ENCODE data around the gene B4GAT1. TPM values are rescaled to one million over a fixed set of nuclear protein-coding genes. Genes with fewer than 3 reads are reported as not detected.

B4GAT1 gene
- total RNA-seq (2014; rRNA removed) (38.9 and 41.1 TPM in 2 replicates), Bru-seq, nascent RNA (percentile 62 among the genes with signal in this experiment), BruChase-seq, experiment 1, labeled RNA remaining after a 6-hour chase (percentile 96 among the genes with signal in this experiment), BruChase-seq, experiment 2, labeled RNA remaining after a 2-hour chase (percentile 90 among the genes with signal in this experiment)
- long read RNA-seq, transcript B4GAT1-201 (2 exons, 2,072 nt) = major isoform, 116 of 116 reads
- long read RNA-seq, partial matches to known transcripts = 0 of 116 reads
- long read RNA-seq, other reads (novel, unspliced or antisense) = 0 of 116 reads

DNA sequence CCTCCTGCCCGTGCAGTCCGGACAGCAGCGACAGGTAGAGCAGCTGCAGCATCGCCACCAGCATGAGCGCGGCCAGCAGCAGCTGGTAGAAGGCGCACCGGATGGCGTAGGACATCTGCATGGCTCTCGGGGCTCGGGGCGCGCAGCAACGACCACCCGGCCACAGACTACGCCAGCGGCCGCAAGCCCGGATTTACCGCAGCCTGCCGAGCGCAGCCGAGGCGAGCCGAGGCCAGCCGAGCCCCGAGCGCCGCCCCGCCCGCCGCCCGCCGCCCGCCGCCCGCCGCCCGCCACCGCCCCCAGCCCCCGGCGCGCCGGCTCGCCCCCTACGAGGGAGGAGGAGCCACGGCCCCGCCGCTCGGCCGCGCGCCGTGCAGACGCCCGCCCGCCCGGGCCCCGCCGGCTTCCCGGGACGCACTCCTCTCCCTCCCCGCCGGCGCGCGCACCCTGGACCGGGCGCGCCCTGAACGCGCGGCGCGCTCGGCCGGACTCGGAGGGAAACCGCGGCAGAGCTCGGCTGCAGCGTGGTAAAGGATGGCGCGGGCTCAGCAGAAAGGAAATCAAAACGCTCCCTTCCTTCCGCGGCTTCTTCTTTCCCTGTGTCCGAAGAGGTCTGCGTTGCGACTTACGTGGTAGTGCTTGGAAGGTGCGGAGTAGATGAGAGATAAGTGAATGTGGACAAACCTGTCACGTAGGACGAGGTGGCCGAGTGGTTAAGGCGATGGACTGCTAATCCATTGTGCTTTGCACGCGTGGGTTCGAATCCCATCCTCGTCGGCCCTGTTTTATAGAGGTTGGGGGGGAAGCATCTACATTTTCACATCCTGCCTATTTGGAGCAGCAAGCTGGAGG is at the start of gene B4GAT1:
Gene B4GAT1 (minus strand): TSS at position 205 of the 852 bp plus-strand sequence. CDS start 84 bp downstream, at position 121.
- Histone ChIP-seq H3K27me3 (ENCODE audit: low read length) (no peaks in the 10 kb centered on the region), H3K4me2 (ENCODE audit: low read length) (peak within 1 kb of the TSS; percentile 92), H3K4me3 (ENCODE audit: low read length) (peak within 1 kb of the TSS; percentile 94), H3F3A (ENCODE audit: low read length, unreplicated experiment) (no peaks in the 10 kb centered on the region), H3K9me2 (replicated peaks; ENCODE audit: low read length) (no peaks in the 10 kb centered on the region), H3K4me1 (ENCODE audit: insufficient read depth, low read length) (peaks cover 35% of the 10 kb centered on the region), H3K27ac (ENCODE audit: low read length) (no peak within 1 kb of the TSS; the same call in 1 of the 2 replicates), H3K36me3 (ENCODE audit: low read depth, low read length) (no peaks in the 10 kb centered on the region), H3K9ac (ENCODE audit: low read length) (peak within 1 kb of the TSS; percentile 72), H4K20me1 (ENCODE audit: low read length) (no peaks in the 10 kb centered on the region), H3K9me3 (ENCODE audit: low read length) (no peaks in the 10 kb centered on the region), H2AFZ (ENCODE audit: low read length) (peak within 1 kb of the TSS; percentile 98), H3K79me2 (ENCODE audit: low read length) (peaks cover 39% of the 10 kb centered on the region)
- TF ChIP-seq EZH2 (IDR thresholded peaks at IDR 0.05; ENCODE audit: low read length, unreplicated experiment) (no peak), EZH2phosphoT487 (IDR thresholded peaks at IDR 0.05; ENCODE audit: borderline replicate concordance, low read length) (no peak)
- TF ChIP-seq, protein P1, sequence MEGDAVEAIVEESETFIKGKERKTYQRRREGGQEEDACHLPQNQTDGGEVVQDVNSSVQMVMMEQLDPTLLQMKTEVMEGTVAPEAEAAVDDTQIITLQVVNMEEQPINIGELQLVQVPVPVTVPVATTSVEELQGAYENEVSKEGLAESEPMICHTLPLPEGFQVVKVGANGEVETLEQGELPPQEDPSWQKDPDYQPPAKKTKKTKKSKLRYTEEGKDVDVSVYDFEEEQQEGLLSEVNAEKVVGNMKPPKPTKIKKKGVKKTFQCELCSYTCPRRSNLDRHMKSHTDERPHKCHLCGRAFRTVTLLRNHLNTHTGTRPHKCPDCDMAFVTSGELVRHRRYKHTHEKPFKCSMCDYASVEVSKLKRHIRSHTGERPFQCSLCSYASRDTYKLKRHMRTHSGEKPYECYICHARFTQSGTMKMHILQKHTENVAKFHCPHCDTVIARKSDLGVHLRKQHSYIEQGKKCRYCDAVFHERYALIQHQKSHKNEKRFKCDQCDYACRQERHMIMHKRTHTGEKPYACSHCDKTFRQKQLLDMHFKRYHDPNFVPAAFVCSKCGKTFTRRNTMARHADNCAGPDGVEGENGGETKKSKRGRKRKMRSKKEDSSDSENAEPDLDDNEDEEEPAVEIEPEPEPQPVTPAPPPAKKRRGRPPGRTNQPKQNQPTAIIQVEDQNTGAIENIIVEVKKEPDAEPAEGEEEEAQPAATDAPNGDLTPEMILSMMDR (conservative IDR thresholded peaks at IDR 0.05; ENCODE audit: low read depth, low read length) = no peak
- CTCF ChIA-PET = no interaction called here
- intact Hi-C loops (cut with micrococcal nuclease) = loop anchor here (2.0 kb wide), 1 partner anchor 23 kb away; the partner anchor contains the start of gene SLC29A2
- POLR2A ChIA-PET (ENCODE audit: unreplicated experiment) = interaction anchor here (0.6 to 1.6 kb wide), 3 partner anchors 17 to 41 kb away, joined by 3 to 5 read pairs (median 5); no protein-coding TSS in a partner anchor
- ATAC-seq (peak; percentile 64), DNase-seq (peak; percentile 98)
- no TSS peak for BruUV-seq (replicated peaks)

DNA sequence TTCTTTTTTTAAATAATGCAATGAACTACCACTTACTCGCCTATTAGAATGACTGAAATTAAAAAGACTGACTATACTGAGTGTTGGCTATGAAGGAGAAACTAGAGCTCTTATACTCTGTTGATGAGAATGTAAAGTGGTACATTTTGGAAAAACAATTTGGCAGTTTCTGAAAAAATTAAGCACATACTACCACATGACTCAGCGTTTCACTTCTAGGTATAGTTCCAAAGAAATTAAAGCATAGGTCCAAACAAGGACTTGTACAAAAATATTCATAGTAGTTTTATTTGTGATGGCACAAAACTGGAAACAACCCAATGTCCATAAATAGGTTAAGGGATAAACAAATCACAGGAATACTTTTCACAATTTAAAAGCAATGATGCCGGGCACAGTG is 46.5 kb upstream of the B4GAT1 start:
- POLR2A ChIA-PET (ENCODE audit: unreplicated experiment) = no interaction called here
- H3K4me3 ChIP-seq (ENCODE audit: low read length) = no peak overlapping the region

More for the DNA sequence above, 46.5 kb upstream of the B4GAT1 start:
- Histone ChIP-seq H3K4me1 (ENCODE audit: insufficient read depth, low read length) (no peaks in the 10 kb centered on the region), H3K27me3 (ENCODE audit: low read length) (0 out of 2 replicates have a peak, but pooled peaks cover 9% of the 10 kb centered on the region), H3K9ac (ENCODE audit: low read length) (no peak overlapping the region), H3K4me2 (ENCODE audit: low read length) (no peak overlapping the region), H2AFZ (ENCODE audit: low read length) (0 out of 2 replicates have a peak overlapping the region, but pooled peaks have one; percentile 32), H3K36me3 (ENCODE audit: low read depth, low read length) (no peaks in the 10 kb centered on the region), H3K27ac (ENCODE audit: low read length) (no peak overlapping the region), H4K20me1 (ENCODE audit: low read length) (no peaks in the 10 kb centered on the region), H3F3A (ENCODE audit: low read length, unreplicated experiment) (no peaks in the 10 kb centered on the region), H3K9me3 (ENCODE audit: low read length) (no peaks in the 10 kb centered on the region), H3K9me2 (replicated peaks; ENCODE audit: low read length) (no peaks in the 10 kb centered on the region), H3K79me2 (ENCODE audit: low read length) (no peaks in the 10 kb centered on the region)
- ATAC-seq (no peak), DNase-seq (no peak)
- intact Hi-C loops (cut with micrococcal nuclease) = no loop called here
- TF ChIP-seq EZH2phosphoT487 (IDR thresholded peaks at IDR 0.05; ENCODE audit: borderline replicate concordance, low read length) (no peak), EZH2 (IDR thresholded peaks at IDR 0.05; ENCODE audit: low read length, unreplicated experiment) (no peak)
- TF ChIP-seq, protein P1 (conservative IDR thresholded peaks at IDR 0.05; ENCODE audit: low read depth, low read length) = no peak
- CTCF ChIA-PET = no interaction called here
- no TSS peak for BruUV-seq (replicated peaks)
